Posterior cingulate gyrus (tissue), 11 donors: Measurements from ENCODE around the gene MYO5B.
A peak's percentile ranks its signal among the peaks of the same experiment; 100 is the strongest.
"Not testable (repeated sequence)": the region's sequence is repeated elsewhere in the genome, so short reads cannot be mapped to it uniquely, and the experiment has no call there.

Experiments
- DNase-seq, 10 donors: peaks; one replicate each; pipeline versions ENCODE4 v3.0.0 to v3.0.0-alpha.2; 2020 to 2021; ENCODE audit warnings: mixed read lengths in 3 of 10
- intact Hi-C: fragments of 100-400 bp; cut with DNase I; formaldehyde crosslinking; loops from one replicate; pipeline ENCODE4 v1.15.1; 2023

MYO5B gene

DNA sequence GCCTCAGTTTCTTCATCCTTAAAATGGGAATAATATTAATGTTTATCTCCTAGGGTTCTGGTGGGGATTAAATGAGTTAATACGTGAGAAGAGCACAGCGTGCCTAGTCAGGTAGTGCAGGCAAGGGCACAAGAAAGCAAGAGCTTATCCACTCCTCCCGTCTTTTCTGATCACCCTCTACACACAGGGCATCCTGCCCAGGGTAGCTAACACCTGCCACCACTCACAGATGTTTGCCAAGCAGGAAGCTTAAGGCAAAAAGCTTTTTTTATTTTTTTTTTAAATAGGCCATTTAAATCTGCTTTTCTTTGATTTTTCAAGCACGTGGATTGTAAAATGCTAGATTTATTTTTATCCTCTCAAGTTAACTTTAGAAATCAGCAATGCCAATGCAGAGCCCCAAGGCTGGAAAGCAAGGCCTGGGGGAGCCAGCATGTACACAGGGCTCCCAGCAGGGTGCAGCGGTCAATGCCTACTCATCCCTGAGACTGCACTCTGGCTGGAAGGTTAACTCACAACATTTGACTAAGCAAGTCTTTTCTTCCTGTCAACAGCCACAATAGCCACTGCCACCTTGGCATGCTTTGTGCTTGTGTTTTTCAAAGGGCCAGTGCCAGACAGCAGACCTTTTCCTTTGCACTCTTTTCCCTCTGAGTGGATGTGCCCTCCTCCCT is 295.2 kb downstream of the MYO5B start:
- DNase-seq, result no peak
- intact Hi-C loops, result no loop called here

- peak in 2 of 10 donors; percentile 41 to 42 for DNase-seq
- intact Hi-C loops, result no loop called here
Observed at GRCh38 chr18:49898421-49898820, 296.5 kb downstream of the MYO5B start.

DNA sequence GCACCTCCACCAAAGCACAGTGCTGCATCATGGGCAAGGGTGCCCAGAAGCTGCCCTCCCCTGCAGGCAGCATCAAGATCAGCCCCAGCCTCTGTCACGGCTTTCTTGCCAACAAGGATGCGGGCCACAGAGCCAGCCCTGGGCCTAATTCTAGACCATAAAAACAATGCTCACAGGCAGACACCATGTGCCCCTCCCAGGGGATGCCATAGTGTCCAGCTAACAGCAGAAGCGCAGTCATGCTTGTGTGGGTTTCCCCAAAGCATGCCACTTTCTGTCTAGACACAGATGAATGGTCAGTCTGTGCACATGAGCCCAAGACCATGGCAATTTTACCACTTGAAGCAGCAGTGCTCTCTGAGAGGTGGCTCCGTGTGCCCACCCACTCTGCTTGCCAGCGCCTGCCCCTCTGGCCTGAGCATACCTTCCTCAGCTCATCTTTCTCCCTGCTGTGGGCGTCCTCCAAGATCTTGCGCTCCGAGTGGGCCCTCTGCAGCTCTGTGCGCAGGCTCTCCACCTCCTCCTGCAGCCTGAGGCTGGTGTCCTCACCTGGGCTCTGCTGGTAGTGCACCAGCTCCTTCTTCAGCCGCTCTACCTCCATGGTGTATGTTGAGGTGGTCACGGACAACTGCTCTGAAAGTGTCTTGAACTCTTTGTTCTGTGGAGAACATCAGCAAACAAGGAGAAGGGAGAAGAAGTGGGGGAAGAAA is 300.3 kb downstream of the MYO5B start:
- DNase-seq, result no peak
- intact Hi-C loops, result no loop called here

DNA sequence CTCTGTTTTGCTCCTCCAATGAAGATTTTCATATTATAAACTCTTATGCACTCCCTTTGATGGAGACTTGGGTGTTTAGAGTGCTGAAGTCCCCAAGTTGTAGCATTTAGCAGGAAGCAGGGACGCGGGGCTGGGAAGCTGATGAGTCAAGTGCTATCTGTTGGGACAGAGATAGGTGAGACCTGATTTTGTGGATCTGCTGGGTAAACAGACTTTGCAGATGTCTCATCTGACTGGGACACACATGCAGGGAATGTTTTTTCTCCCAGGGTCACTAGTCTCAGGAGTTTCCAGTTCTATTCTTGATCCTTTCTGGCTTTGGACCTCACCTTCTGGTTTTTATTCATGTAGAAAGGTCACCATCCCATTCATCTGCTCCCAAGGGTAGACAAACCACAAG is 301.9 kb downstream of the MYO5B start:
- intact Hi-C loops, result no loop called here
- DNase-seq, result no peak

- intact Hi-C loops, result no loop called here
- DNase-seq, result no peak
Observed at GRCh38 chr18:49892148-49892924, 302.6 kb downstream of the MYO5B start.

DNA sequence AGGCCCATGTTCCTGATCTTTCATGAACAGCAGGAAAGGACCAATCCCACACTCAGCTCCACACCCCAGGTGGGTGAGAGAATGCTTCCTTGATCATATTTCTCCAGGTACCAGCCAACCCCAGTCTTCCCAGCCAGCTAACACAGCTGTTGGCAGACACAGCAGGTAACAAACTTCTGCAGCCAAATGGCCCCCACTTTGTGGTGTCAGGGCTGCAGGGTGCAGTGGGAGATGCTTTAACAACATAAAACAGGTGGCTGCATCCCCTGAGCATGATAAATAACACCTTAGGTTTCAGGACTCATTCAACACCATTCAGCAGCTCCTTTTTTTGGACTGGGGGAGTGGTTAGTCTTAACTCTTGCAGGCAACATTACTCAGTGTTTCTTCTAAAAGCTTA is 304.9 kb downstream of the MYO5B start:
- intact Hi-C loops, result no loop called here
- DNase-seq, result no peak

DNA sequence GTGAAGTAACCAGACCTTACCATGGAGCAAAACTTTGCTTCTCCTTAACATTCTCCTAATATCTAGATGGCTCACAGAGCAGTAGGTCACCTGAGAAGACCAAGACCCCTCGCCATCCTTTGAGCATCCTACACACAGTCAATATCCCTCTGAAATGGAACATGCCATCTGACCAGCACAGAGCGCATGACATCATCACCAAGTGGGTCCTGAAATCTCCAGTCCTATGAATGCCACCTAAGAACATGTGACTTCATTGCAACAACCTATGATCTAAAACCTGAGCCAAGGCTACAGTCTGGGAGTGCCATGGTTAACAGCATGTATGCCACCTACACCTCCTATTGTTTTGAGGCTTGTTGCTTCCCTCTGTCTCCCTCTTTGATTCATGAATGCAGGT is 305.4 kb downstream of the MYO5B start:
- intact Hi-C loops, DNase-seq: not testable (repeated sequence)

GRCh38 chr18:49886891-49887764 is 307.8 kb downstream of the MYO5B start:
- DNase-seq, result no peak
- intact Hi-C loops, result no loop called here

GRCh38 chr18:49884959-49885358 is 310.0 kb downstream of the MYO5B start:
- no peak for DNase-seq
- intact Hi-C loops, result no loop called here

DNA sequence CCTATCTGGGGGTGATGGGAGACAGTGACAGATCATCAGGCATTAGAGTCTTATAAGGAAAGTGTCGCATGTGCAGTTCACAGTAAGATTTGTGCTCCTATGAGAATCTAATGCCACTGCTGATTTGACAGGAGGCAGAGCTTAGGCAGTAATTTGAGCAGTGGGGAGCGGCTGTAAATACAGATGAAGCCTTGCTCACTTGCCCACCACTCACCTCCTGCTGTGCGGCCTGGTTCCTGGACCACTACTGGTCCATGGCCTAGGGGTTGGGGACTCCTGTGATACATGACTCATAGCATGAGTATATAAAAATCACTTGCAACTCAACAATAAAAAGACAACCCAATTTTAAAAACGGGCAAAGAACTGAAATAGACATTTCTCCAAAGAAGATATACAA is 310.5 kb downstream of the MYO5B start:
- DNase-seq, result no peak

GRCh38 chr18:49880661-49881060 is 314.3 kb downstream of the MYO5B start:
- intact Hi-C loops, result no loop called here
- DNase-seq, result no peak

More for the DNA sequence above, 310.5 kb downstream of the MYO5B start:
- intact Hi-C loops, result no loop called here

- peak in 1 of 10 donors; percentile 36 for DNase-seq
- intact Hi-C loops, result loop anchor here (1.0 kb wide), 1 partner anchor 212 kb away; no protein-coding TSS in a partner anchor
Observed at GRCh38 chr18:49879271-49879580, 315.7 kb downstream of the MYO5B start.

DNA sequence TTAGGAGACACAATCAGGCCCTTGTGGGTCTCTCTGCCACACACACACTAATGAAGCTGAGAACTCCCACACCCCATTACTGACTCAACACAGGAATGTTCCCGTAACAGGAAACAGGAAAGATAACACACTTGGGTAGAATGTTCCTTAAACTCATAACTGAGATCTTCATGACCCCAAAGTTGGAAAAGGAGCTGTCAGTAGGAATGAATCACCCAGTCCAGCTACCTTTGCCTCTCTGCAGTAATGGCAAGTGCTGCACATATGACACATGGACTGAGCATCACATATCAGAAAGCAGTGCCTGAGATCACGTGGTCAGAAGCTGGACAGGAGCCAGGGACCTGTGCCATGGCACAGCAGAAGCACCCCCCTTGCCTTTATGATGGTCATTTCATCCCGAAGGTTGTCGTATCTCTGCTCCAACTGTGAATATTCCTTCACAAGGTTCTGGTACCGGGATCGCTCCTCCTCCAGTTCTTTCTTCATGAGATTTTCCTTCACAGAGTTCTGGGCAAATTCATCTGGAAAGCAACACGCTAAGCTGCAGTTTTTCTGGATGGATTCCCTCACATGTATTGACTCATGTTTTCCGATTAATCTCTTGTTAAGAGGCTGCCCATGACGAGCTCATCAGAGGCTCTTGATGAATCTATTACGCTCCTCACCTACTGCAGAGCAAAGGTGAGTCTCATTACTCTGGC is 316.2 kb downstream of the MYO5B start:
- intact Hi-C loops, result loop anchor here (1.0 kb wide), 1 partner anchor 213 kb away; no protein-coding TSS in a partner anchor
- DNase-seq, result no peak

DNA sequence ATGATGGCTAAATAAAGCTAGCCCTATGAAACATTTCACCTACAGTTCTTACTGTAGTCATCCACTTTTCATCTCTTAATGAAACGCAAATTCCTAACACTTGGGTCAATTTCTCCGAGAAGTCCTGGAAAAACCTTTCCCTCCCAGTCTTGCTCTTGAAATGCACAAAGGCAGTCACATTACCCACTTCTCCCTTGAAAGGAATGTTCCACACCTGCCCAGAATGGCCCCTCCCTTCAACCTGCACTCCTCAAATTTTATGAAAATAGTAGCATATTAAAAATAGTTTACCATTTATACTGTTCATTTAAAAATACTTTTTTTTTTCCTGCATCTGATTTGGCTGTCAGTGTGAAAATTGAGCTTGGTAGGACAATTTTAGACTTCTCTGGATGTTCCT is 316.9 kb downstream of the MYO5B start:
- intact Hi-C loops, result no loop called here
- DNase-seq, result no peak

DNA sequence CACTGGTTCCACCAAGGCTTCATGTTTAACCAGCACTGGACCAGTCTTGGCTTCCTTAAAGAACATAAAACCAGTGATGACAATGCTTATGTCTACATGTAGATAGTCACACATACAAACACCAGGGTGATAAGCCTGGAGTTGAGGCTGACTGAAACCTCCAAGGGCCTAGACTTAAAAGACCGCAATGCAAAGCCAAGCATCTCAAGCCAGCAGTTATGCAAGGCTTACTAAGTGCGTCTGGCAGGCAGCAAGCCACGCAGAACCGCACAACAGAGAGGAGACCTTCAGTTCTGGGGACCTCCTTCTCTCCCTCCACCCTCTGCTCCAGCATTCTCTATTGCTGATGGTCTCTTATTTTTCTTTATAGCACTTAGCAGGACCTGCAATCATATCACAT is 318.4 kb downstream of the MYO5B start:
- intact Hi-C loops, result no loop called here

GRCh38 chr18:49875783-49876182 is 319.2 kb downstream of the MYO5B start:
- no peak for DNase-seq
- intact Hi-C loops, result no loop called here

More for the DNA sequence above, 318.4 kb downstream of the MYO5B start:
- no peak for DNase-seq

DNA sequence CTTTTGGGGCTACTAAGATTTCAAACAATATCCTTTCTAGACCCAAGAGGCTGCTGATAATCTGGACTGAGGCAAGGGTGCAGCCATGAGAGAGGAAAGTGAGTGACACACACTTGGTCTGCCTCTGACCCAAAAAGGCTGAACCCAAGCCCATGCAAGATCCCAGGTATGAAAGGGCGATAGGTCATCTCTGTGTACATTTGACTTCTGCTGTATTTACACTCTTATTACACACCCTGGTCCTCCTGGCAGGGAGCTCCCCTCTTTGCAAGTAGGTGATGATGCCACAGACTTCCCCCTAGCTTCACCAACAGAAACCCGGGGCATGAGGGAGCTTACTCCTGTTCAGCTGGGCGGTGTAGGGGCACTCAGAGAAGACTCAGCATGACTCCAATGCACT is 319.8 kb downstream of the MYO5B start:
- no peak for DNase-seq
- intact Hi-C loops, result no loop called here

DNA sequence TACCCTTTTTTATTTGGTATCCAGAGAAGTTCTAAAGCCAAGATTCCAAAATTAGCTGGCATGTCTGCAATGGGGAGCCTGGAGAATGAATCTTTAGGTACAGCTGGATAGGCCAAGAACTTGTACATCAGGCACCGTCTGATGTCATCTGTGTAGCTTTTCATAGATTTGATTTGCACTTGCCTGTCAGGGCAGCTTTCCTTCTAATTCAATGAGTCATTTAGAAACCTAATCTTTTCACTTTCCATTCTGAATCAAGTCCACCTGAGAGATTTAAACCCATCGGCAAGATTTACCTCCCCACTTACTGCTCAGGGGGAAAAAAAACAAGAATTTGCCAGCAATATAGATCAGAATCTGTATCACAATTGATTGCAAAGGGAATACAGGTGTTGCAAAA is 320.7 kb downstream of the MYO5B start:
- DNase-seq, result no peak
- intact Hi-C loops, result no loop called here

GRCh38 chr18:49869354-49869753 is 325.6 kb downstream of the MYO5B start:
- intact Hi-C loops, result loop anchor here (10.0 kb wide), 1 partner anchor 335 kb away; no protein-coding TSS in a partner anchor
- no peak for DNase-seq

GRCh38 chr18:49866680-49867079 is 328.3 kb downstream of the MYO5B start:
- intact Hi-C loops, result loop anchor here (10.0 kb wide), 1 partner anchor 338 kb away; no protein-coding TSS in a partner anchor
- no peak for DNase-seq
